Stimulated activated CD4-positive, alpha-beta T cell treated with anti-CD3 and anti-CD28 coated beads, Interleukin-4, amount 100 ng/mL, for 48 hours (primary cell): Measurements from ENCODE around the gene FRMD8.
"Not testable (repeated sequence)": the region's sequence is repeated elsewhere in the genome, so short reads cannot be mapped to it uniquely, and the experiment has no call there.

Experiments
- DNase-seq, 2 donors: peaks; one replicate each; pipeline ENCODE4 v3.0.0-alpha.2; 2020; ENCODE audit warnings: low read depth in 2 of 2

The FRMD8 gene

DNA sequence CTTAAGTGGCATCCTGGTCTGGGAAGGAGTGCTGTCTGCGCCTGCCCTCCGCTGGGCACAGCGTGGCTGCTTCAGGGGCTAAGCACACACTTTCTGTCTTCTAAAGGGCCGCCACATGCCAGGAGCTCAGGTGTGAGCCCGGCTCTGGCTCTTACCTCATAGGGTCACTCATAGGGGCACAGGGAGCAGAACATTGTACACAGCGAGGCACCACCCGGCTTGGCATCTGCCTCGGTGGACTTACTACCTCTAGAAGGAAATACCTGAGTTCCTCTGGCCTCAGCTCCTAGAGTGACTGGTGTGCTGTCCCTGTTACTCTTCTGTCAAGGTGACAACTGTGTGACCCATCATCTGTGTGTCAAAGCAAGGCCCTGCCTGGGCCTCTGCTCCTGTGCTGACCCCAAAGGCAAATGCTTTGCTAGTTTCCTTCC, 49.6 kb downstream of the FRMD8 start:
- no peak for DNase-seq

DNA sequence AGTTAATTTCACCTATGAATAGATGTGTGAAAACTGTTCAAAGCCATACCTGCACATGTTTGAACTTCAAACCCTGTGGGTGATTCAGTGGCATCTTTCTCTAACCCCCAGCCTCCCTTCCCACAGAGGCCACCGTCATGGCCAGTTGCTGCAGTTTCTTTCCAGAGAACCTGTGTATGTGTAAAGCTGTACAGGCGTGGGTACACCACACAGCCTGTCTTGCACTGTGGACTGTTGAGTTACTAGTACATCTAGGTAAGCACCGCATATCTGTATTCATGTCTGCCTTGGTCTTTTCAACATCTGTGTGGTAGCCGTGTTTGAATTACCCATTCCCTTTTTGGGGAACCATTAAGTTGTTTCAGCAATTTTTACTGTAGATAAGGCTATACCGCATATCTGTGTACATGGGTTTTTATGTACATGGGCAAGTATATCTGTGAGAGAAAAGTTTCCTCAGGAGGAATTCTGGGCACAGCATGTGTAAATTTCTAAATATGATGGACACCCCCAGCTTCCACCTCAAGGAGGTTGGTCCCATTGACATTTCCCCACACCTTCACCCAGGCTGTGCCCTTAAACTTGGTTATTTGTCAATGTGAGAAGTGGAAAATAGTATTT, 50.1 kb downstream of the FRMD8 start:
- no peak for DNase-seq

DNA sequence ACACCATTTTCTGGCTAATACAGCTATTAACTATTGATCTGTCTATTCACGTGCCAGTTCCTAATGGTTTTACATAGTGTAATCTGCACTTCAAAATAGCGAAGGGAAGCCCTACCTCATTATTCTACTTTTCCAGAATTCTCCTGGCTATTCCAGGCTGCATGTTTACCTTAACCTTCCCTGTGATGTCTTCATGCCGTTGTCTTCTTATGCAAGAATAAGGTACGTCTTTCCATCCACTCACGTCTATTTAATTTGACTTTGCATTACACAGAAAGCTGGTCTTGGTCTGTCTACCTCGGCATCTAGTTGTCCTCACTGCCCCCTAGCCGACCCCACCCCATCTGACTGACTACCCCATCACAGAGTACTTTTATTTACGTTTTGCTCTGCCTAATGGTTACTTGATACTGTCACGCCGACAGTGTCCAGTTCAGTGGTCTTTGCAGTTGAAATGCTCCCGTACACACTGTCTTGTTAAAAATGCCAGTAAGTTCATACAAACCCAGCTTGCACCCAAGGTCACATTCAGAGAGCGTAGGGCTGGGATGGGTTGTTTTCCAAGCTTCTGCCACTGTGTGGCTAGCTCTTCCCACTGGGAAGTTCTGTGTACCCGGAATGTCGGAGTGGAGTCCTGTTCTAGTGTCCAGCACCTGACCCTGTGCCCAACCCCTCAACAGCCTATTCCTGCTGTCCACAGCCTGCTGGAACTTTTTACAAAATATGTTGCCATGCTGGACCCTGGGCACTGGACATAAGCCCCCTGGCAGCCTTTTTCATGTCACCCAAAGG, 51.2 kb downstream of the FRMD8 start:
- no peak for DNase-seq

DNA sequence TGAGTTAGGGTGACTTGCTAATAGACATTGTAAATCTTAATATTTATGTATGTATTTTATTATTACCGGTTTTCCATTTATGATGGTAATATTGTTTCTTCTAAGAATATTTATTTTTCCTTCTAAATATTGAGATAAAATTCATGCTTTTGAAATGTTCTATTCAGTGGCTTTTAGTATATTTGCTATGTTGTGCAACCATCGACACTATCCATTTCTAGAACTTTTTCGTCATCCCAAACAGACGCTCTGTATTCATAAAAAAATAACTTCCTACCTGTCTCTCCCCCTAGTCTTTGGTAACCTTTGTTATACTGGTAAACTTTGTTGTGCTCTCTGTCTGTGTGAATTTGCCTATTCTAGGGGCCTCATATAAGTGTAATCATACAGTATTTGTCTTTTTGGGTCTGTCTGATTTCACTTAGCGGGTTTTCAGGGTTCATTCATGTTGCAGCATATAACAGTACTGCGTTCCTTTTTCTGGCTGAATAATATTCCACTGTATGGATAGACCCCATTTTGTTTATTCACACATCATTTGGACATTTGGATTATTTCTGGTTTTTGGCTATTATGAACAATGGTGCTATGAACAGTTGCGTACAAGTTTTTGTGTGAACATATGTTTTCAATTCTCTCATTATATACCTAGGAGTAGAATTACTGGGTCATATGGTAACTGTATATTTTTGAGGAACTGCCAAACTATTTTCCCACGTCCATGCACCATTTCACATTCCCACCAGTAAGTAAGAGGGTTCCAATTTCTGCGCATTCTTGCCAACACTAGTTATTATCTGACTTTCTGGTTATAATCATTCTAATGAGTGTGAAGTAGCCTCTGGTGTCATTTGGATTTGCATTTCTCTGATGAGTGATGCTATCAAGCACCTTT, 52.1 kb downstream of the FRMD8 start:
- no peak for DNase-seq

DNA sequence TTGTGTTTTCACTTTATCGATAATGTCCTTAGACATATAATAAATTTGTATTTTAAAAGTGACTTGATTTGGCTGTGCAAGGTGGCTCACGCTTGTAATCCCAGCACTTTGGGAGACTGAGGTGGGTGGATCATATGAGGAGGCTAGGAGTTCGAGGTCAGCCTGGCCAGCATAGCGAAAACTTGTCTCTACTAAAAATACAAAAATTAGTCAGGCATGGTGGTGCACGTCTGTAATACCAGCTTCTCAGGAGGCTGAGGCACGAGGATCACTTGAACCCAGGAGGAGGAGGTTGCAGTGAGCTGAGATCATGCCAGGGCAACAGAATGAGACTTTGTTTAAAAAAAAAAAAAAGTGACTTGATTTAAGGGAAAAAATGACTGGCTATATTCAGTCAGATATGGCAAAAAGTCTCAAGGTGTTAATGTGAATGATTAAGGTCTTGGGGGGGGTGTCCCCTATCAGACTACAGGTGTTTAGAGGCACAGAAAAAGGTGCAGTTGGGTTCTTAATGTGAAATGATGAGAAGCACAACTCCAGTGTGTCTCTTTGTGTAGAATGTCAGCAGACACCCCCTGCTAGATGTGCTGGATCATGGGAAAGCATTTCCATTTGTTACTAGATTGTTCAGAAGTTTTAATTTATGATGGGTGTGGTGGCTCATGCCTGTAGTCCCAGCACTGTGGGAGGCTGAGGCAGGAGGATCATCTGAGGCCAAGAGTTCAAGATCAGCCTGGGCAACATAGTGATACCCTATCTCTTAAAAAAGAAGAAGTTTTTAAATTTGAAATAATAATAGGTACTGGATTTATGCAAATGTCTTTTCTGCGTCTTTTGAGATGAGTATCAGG, 53.1 kb downstream of the FRMD8 start:
- DNase-seq: no peak

DNA sequence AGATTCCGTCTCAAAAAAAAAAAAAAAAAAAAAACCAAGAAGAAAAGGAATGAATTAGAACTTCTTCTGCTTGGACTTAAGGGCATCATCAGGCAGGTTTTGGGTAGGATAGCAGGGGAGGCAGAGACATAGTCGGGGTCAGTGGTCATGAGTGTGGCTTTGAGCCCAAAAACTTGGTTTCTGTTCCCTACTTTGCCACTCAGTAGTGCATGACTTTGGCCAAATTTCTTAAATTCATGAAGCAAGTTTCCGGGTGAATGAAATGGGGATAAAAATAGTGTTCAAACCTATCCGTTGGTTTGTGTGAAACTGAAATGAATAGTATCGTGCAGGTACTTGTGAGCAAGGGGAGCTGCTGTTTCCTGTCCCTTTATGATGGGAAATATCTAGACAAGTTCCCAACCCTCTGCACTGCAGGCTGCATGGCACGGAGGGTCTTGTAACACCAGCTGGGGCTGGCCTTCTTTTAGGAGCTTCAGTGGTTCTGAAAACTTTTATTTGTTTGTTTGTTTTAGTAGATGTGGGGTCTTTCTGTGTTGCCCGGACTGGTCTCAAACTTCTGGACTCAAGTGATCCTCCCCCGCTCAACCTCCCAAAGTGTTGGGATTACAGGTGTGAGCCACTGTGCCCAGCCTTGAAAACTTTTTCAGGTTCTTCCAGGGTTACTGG, 54.5 kb downstream of the FRMD8 start:
- no peak for DNase-seq

DNA sequence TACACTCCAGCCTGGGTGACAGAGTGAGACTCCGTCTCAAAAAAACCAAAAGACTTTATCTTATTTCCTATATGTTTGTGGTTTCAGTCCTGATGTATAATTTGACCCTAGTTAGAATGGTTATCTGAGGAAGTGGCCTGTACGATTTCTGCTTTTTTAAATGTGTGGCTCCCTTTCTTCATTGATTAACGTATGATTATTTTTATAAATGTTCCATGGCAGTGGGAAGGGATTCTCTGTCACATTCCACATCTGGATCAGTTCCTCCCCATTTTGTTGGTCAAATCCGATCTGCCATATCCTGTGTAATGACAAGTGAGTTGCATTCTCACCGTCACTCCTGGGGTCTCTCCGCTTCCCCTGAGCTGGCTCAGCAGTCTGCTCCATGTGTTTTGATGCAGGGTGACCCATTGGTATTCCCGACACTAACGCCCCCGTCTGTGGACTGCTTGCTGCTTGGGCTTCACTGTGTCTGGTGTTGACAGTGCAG, 56.5 kb downstream of the FRMD8 start:
- no peak for DNase-seq

DNA sequence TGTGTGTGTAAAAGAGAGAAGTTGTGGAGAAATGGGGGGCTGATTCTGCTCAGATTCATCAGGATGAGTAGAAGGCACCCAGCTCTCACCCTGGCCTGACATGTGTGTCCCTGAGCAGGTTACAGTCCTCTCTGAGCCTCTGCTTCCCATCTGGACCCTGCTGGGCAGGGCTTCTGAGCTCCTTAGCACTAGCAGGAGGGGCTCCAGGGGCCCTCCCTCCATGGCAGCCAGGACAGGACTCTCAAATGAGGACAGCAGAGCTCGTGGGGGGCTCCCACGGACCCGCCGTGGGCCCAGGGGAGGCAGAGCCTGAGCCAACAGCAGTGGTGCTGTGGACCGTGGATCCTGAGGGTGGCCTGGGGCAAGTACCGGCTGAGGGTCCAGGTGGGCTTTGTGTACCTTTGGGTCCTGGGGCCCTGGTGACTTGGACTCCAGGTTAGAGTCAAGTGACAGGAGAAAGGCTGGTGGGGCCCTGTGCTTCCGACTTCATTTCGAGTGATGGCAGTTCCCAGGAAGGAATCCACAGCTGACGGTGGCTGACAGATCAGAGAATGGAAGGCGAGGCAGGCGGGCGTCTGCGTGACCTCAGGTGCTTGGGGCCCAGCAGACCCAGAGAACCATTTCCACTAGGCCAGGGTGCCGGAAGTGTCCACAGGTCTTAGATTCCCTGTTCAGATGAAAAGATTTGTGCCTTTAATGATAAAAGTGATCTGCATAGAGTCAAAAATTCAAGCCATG, 58.0 kb downstream of the FRMD8 start:
- DNase-seq: no peak

DNA sequence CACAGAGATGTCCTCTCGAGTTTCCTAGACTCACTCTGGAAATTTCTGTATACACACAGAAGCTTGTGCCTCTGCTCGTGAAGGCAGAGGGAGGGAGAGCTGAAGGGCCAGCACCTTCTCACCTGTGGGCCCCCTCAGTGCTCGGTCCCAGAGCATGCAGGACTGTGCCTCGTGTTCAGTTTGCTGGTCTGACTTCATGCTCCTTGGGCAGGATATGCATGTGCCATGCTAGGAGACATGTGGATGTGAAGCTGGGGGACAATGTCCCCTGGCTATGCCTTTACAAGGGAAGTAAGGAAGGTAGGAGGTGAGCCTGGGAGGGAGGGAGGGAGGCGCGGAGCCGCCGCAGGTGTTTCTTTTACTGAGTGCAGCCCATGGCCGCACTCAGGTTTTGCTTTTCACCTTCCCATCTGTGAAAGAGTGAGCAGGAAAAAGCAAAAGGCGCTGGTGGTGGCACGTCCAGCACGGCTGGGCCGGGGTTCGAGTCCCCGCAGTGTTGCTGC, 58.7 kb downstream of the FRMD8 start:
- no peak for DNase-seq

DNA sequence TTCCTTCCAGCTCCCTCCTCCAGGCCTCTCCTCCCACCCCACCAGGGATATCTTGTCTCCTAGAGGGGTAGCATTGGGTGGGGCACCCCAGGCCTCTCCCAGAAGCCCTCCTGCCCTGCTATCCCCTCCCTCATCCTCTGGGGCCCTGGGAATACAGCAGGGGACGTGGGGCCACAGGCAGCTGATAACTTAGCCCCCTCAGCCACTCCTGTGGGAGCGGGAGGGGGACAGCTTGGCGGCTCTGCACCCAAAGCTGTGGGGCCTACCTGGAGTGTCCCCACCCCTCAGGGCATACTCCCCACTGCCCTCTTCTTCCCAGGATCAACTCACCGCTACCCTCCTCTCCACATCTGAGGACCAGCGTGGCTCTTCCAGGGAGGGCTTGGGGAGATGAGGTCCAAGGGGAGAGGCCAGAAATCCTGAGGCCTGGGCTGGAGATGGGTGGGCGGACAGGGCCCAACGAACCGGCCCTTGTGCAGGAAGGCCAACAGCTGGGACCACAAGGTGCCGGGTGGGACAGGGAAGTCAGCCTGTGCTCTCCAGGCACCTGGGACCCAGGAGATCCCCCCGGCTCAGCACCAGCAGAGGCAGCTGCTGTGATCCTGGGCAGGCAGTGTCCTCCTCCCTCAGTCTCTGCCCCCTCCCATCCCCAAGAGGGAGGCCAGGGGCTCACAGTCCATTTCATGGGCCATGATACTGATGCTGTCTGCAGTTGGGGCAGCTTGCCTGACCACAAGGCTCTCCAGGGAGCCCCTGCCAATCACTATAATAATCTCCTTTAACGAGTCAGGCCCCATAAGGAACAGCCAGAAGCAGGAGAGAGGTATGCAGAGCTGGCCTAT, 59.4 kb downstream of the FRMD8 start:
- no peak for DNase-seq

DNA sequence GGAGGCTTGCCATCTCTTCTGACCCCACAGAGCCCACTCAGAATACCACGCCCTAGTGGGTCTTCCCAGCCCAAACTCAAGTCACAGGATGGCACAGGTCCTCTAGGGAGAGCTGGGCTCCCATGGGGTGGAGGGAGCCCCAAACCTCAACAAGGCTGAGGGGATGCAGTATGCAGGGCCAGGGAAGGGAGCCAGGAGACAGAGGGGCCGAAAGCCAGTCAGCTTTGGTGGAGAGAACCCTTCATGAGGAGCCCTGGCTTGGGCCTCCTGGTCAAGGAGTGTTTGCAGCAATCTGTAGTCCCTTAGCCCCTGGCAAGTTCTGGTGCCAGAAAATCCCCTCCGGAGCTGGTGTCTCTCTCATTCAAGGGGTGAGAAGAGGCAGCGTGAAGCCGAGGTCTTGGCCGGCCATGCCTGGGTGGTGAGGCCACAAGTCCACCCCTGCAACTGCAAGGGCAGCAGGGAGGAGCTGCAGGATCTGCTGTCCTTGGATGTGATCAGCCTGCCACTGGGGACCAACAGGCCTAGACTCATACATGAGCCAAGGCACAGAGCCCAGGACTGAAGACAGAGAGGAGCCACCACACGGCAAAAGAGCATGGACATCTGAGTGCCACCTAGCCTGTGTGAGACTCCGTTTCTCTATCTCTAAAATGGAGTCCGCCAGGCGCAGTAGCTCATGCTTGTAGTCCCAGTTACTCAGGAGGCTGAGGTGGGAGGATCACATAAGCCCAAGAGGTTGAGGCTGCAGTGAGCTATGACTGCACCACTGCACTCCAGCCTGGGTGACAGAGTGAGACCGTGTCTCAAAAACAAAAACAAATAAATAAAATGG, 60.2 kb downstream of the FRMD8 start:
- no peak for DNase-seq

DNA sequence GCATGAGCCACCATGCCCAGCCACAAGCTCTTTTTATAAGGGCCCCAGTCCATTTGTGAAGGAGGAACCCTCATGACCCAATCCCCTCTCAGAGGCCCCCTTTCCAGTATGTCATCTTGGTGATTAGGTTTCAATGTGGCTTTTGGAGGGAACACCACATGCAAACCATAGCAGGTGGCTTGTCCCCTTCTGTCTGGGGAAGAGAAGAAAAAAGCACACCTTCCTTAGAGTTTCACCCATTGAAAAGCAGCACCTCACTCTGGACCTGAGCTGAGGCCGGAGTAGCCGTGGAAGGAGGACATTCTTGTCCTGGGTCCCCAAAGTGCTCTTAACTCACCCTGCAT, 61.6 kb downstream of the FRMD8 start:
- no peak for DNase-seq

DNA sequence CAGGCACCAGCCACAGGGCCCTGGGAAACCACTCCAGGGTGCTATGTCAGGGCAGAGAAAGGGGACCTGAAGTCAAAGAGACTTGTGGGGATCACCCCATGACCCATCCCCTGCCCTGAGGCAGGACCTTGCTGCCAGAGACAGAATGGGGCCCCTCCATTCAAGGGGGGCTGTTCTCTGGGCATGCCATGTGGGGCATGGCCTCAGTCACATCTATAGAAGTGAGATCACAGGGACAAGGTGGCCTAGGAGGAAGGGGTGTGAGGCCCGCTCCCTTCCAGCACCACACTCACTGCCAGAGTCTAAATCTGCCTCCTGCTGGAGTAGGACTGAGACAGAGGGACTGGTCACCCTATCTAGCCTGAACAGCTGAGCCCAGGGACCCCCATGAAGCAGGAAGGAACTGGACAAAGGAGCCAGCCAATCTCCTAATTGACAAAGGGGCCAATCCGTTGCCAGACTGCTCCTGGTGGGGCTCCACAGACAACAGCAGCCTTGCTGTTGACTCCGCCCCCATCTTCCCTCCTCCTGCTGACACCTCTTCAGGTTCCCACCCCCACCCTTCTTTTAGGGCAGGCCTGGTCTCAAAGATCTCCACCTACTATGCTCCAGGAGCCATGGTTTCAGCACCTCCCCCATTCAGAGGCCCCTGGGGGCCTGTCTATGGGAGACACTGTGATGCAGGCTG, 62.1 kb downstream of the FRMD8 start:
- DNase-seq: no peak

DNA sequence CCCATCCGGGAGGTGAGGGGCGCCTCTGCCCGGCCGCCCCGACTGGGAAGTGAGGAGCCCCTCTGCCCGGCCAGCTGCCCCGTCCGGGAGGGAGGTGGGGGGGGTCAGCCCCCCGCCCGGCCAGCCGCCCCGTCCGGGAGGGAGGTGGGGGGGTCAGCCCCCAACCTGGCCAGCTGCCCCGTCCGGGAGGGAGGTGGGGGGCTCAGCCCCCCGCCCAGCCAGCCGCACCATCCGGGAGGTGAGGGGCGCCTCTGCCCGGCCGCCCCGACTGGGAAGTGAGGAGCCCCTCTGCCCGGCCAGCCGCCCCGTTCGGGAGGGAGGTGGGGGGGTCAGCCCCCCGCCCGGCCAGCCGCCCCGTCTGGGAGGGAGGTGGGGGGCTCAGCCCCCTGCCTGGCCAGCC, 64.9 kb downstream of the FRMD8 start:
- not testable (repeated sequence) for DNase-seq

DNA sequence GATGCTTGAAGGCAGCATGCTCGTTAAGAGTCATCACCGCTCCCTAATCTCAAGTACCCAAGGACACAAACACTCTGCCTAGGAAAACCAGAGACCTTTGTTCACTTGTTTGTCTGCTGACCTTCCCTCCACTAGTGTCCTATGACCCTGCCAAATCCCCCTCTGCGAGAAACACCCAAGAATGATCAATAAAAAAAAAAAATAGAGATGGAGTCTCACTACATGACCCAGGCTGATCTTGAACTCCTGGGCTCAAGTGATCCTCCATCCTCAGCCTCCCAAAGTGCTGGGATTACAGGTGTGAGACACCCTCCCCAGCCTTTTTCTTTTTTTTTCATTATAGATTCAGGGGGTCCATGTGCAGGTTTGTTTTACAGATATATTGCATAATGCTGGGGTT, 65.8 kb downstream of the FRMD8 start:
- not testable (repeated sequence) for DNase-seq

DNA sequence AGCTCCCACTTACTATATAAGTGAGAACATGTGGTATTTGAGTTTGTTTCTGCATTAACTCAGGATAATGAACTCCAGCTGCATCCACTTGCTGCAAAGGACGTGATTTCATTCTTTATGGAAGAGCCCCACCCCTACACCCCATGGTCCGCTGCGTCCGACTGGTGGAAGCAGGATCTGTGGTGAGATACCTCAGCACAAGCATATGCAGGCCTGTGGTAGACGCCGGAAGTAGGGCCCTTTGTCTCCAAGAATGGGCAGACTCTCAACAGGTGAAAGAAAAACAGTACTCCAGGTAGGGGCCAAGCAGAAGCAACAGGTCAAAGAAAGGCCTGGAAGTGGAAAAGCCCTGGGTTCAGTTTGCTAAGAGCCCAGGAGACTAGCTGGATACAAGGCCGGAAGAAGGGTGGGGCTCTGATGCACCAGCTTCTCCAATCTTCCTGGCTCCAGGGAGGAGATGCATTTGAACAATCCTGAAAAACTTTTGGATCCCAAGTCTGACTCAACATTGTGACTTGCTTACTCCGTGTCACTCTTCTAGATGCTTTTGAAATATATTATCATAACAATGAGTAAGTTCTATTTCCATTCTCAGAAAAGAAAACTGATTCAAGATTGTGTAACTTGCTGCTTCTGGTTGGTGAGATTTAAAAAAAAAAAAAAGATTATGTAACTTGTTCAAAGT, 66.5 kb downstream of the FRMD8 start:
- no peak for DNase-seq

DNA sequence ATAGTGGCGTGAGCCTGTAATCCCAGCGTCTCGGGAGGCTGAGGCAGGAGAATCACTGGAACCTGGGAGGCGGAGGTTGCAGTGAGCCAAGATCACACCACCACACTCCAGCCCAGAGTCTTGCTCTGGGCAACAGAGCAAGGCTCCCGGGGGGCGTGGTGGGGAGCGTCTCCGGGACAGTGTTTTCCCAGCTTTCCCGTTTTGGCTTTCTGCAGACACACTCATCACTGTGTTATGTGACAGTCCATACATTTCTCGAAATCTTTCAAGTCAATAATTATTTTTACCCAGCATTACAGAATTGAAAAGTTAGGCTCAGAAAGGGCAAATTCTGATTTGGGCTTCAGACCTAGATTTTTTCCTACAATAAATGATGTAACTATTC, 67.9 kb downstream of the FRMD8 start:
- DNase-seq: no peak
